GM12891 (cell line): ENCODE measurements around the gene ADH1A. TPM values are rescaled to one million over a fixed set of nuclear protein-coding genes. Genes with fewer than 3 reads are reported as not detected.

Experiments
- DNase-seq: peaks from one replicate; pipeline ENCODE4 v3.0.0; 2011; ENCODE audit warnings: low spot score; ENCODE audit not compliant: insufficient read length
- FAIRE-seq: peaks from 2 replicates; lab custom pipeline; 2011; peaks lifted over from hg19 to GRCh38; lab: Jason Lieb, UNC
- PAX5 ChIP-seq: IDR thresholded peaks from 2 replicates; pipeline ENCODE4 v1.6.1; 2011; ENCODE audit warnings: low read length, moderate library complexity, mild to moderate bottlenecking; ENCODE audit not compliant: insufficient read depth, severe bottlenecking
- POLR2A ChIP-seq: IDR thresholded peaks from 2 replicates; pipeline ENCODE4 v1.6.1; 2011; ENCODE audit warnings: low read depth, low read length, control low read depth
- POLR2AphosphoS5 ChIP-seq: IDR thresholded peaks from 2 replicates; pipeline ENCODE4 v1.6.1; 2011; ENCODE audit warnings: low read depth, low read length, control low read depth
- POU2F2 ChIP-seq: IDR thresholded peaks from 2 replicates; pipeline ENCODE4 v1.6.1; 2011; ENCODE audit warnings: low read depth, mild to moderate bottlenecking, control low read depth, low read length, moderate library complexity
- SPI1 ChIP-seq: IDR thresholded peaks from 2 replicates; pipeline ENCODE4 v1.6.1; 2011; ENCODE audit warnings: low read depth, low read length, control low read depth
- TAF1 ChIP-seq: IDR thresholded peaks from 2 replicates; pipeline ENCODE4 v1.6.1; 2011; ENCODE audit warnings: low read depth, low read length, control low read depth
- polyA plus RNA-seq: library from polyadenylated mRNA; unstranded; fragments of >200 nt; gene quantifications from one replicate; pipeline ENCODE4 v1.2.1, GENCODE V29; 2012; ENCODE audit warnings: low read depth, missing spikeins, inconsistent platforms; ENCODE audit not compliant: missing spikeins

The ADH1A gene
- not detected for polyA plus RNA-seq

GRCh38 chr4:99290848-99291786 is at the start of gene ADH1A:
Gene ADH1A, minus strand, starts transcription at chr4:99290985. Its CDS starts 71 bp downstream, at chr4:99290914.
- FAIRE-seq (no peak), DNase-seq (no peak)
- TF ChIP-seq TAF1, result no peak
- TF ChIP-seq POLR2A, result no peak
- no peak for TF ChIP-seq PAX5
- no peak for TF ChIP-seq POU2F2
- TF ChIP-seq POLR2AphosphoS5, result no peak
- TF ChIP-seq SPI1, result no peak

GRCh38 chr4:99339172-99339571 is 48.4 kb upstream of the ADH1A start:
- DNase-seq (no peak), FAIRE-seq (no peak)
- TF ChIP-seq POU2F2 (no peak), TAF1 (no peak), POLR2A (no peak), PAX5 (no peak), POLR2AphosphoS5 (no peak), SPI1 (no peak)

- FAIRE-seq, result no peak
Measured at GRCh38 chr4:99336553-99336952, 45.8 kb upstream of the ADH1A start.

GRCh38 chr4:99334880-99335279 is 44.1 kb upstream of the ADH1A start:
- DNase-seq (no peak), FAIRE-seq (no peak)
- no peak for TF ChIP-seq SPI1

More at GRCh38 chr4:99336553-99336952, 45.8 kb upstream of the ADH1A start:
- DNase-seq, result no peak
- no peak for TF ChIP-seq TAF1
- no peak for TF ChIP-seq POLR2A
- TF ChIP-seq POLR2AphosphoS5, result no peak
- TF ChIP-seq POU2F2, result no peak
- TF ChIP-seq SPI1, result no peak
- TF ChIP-seq PAX5, result no peak

GRCh38 chr4:99330648-99331047 is 39.9 kb upstream of the ADH1A start:
- TF ChIP-seq PAX5 (no peak), POLR2A (no peak), SPI1 (no peak), TAF1 (no peak), POLR2AphosphoS5 (no peak), POU2F2 (no peak)
- DNase-seq (no peak), FAIRE-seq (no peak)

- TF ChIP-seq TAF1 (no peak), POU2F2 (no peak), POLR2A (no peak), SPI1 (no peak), POLR2AphosphoS5 (no peak), PAX5 (no peak)
- FAIRE-seq (no peak), DNase-seq (no peak)
Measured at GRCh38 chr4:99329876-99330275, 39.1 kb upstream of the ADH1A start.

GRCh38 chr4:99324979-99325378 is 34.2 kb upstream of the ADH1A start:
- FAIRE-seq, result no peak
- TF ChIP-seq PAX5 (no peak), POLR2AphosphoS5 (no peak), TAF1 (no peak)
- no peak for DNase-seq

GRCh38 chr4:99324361-99324760 is 33.6 kb upstream of the ADH1A start:
- no peak for FAIRE-seq
- TF ChIP-seq POLR2A (no peak), PAX5 (no peak), SPI1 (no peak), POU2F2 (no peak), POLR2AphosphoS5 (no peak), TAF1 (no peak)
- DNase-seq, result no peak

- DNase-seq, result no peak
- FAIRE-seq, result no peak
- no peak for TF ChIP-seq TAF1
- TF ChIP-seq SPI1, result no peak
- TF ChIP-seq POLR2AphosphoS5, result no peak
- TF ChIP-seq PAX5, result no peak
- TF ChIP-seq POLR2A, result no peak
- TF ChIP-seq POU2F2, result no peak
Measured at GRCh38 chr4:99323756-99324155, 33.0 kb upstream of the ADH1A start.
